GM12878 (cell line): ENCODE results near the gene SHISA9. TPM values are rescaled to one million over a fixed set of nuclear protein-coding genes. Genes with fewer than 3 reads are reported as not detected.

Experiments used
- ATAC-seq: fragments of 200-7000 bp; cut with Tn5 transposase; 3 replicates; pipeline ENCODE4 v1.9.1; 2020; ENCODE audit warnings: mild to moderate bottlenecking, moderate library complexity
- BruUV-seq: library from RNA; stranded (reverse); fragments of 400-500 nt; replicated peaks from 2 replicates; lab custom pipeline; 2021; lab: Mats Ljungman, UMichigan
- CTCF ChIA-PET: fragments of 300-600 bp; sonication (Branson Sonifier 250); formaldehyde crosslinking; extraction: SDS; loops from one replicate; lab custom pipeline; 2021; ENCODE audit warnings: inconsistent platforms; lab: Yijun Ruan, JAX
- POLR2A ChIA-PET: fragments of 350-600 bp; formaldehyde crosslinking; extraction: SDS; loops from one replicate; lab custom pipeline; 2021; ENCODE audit warnings: inconsistent platforms; lab: Charles Lee
- RAD21 ChIA-PET: fragments of 300-600 bp; sonication (Branson Sonifier 250); formaldehyde crosslinking; loops from one replicate; lab custom pipeline; 2023; ENCODE audit warnings: antibody characterized with exemption; ENCODE audit not compliant: unreplicated experiment; lab: Charles Lee
- SMC1A ChIA-PET: fragments of 300-600 bp; sonication (Branson Sonifier 250); formaldehyde crosslinking; loops from one replicate; lab custom pipeline; 2023; ENCODE audit not compliant: unreplicated experiment, uncharacterized antibody; lab: Charles Lee
- DNase-seq: peaks from one replicate; pipeline ENCODE4 v3.0.0-alpha.2; 2011; ENCODE audit warnings: low read depth, low spot score
- FAIRE-seq: peaks from 3 replicates; lab custom pipeline; 2011; peaks lifted over from hg19 to GRCh38; lab: Jason Lieb, UNC
- H2AFZ ChIP-seq: 2 replicates; pipeline ENCODE4 v1.6.0; 2011; ENCODE audit warnings: low read depth, low read length, control low read depth; ENCODE audit not compliant: control insufficient read depth
- H3K27ac ChIP-seq: 2 replicates; pipeline ENCODE4 v1.5.1; 2011; ENCODE audit warnings: control low read depth; ENCODE audit not compliant: control insufficient read depth, insufficient read depth
- H3K27me3 ChIP-seq, 2 experiments: replicated peaks in 1 of 2; 2 replicates each; pipeline versions ENCODE4 v1.6.0 to v1.6.1; 2011; ENCODE audit warnings: low read length in 1 of 2; ENCODE audit not compliant: control insufficient read depth in 2 of 2, insufficient read depth in 2 of 2
- H3K36me3 ChIP-seq, 2 experiments: 2 replicates each; pipeline ENCODE4 v1.5.1; 2011; ENCODE audit warnings: low read length in 1 of 2; ENCODE audit not compliant: control insufficient read depth in 2 of 2, insufficient read depth in 2 of 2
- H3K4me1 ChIP-seq: 2 replicates; pipeline ENCODE4 v1.6.1; 2011; ENCODE audit warnings: mild to moderate bottlenecking, low read length, moderate library complexity, mixed read lengths; ENCODE audit not compliant: control insufficient read depth, insufficient read depth
- H3K4me2 ChIP-seq: 2 replicates; pipeline ENCODE4 v1.6.0; 2011; ENCODE audit warnings: control low read depth; ENCODE audit not compliant: control insufficient read depth, insufficient read depth
- H3K4me3 ChIP-seq: fragments of 200-600 bp; sonication (generic); 2 replicates; pipeline ENCODE4 v1.5.1; 2016
- H3K79me2 ChIP-seq: 2 replicates; pipeline ENCODE4 v1.6.0; 2011; ENCODE audit warnings: low read length; ENCODE audit not compliant: control insufficient read depth, insufficient read depth
- H3K9ac ChIP-seq: 2 replicates; pipeline ENCODE4 v1.8.0; 2011; ENCODE audit warnings: low read length, control low read depth, mixed read lengths; ENCODE audit not compliant: control insufficient read depth, insufficient read depth
- H3K9me3 ChIP-seq: replicated peaks from 3 replicates; pipeline ENCODE4 v1.5.1; 2011; ENCODE audit warnings: mild to moderate bottlenecking, low read length; ENCODE audit not compliant: control insufficient read depth, insufficient read depth
- H4K20me1 ChIP-seq: 2 replicates; pipeline ENCODE4 v1.6.0; 2011; ENCODE audit not compliant: control insufficient read depth, insufficient read depth
- BMI1 ChIP-seq: fragments of 450-650 bp; IDR thresholded peaks from 2 replicates; pipeline ENCODE4 v1.6.1; 2016; ENCODE audit warnings: mild to moderate bottlenecking, moderate library complexity, borderline replicate concordance
- DPF2 ChIP-seq: fragments of 450-650 bp; IDR thresholded peaks from 2 replicates; pipeline ENCODE4 v1.6.1; 2017; ENCODE audit warnings: mild to moderate bottlenecking
- E2F4 ChIP-seq: IDR thresholded peaks from 2 replicates; pipeline ENCODE4 v1.6.1; 2012; ENCODE audit warnings: low read depth, low read length, improper control_type of control experiment
- PKNOX1 ChIP-seq: fragments of 450-650 bp; IDR thresholded peaks from 2 replicates; pipeline ENCODE4 v1.6.1; 2016; ENCODE audit warnings: mild to moderate bottlenecking
- STAT1 ChIP-seq: fragments of 450-650 bp; conservative IDR thresholded peaks from 2 replicates; pipeline ENCODE4 v1.6.1; 2014; ENCODE audit warnings: antibody characterized with exemption, mild to moderate bottlenecking
- TARDBP ChIP-seq: IDR thresholded peaks from 2 replicates; pipeline ENCODE4 v1.6.1; 2016; ENCODE audit warnings: borderline replicate concordance
- WGBS: methylation state at CpG from one replicate; pipeline ENCODE4 v1.1.6; 2016; ENCODE audit warnings: low lambda C conversion rate; ENCODE audit not compliant: insufficient replicate concordance, insufficient coverage; ENCODE audit errors: missing lambda C conversion rate; 5-methylcytosine and 5-hydroxymethylcytosine counted together
- in situ Hi-C: fragments of 300-500 bp; cut with MboI; formaldehyde crosslinking; loops from 9 replicates; pipeline ENCODE4 v1.14.3; 2018; ENCODE audit warnings: mixed read lengths
- intact Hi-C: fragments of 100-400 bp; cut with micrococcal nuclease; formaldehyde crosslinking; loops from one replicate; pipeline ENCODE4 v1.14.2; 2022; ENCODE audit not compliant: unreplicated experiment
- polyA plus RNA-seq, 11 experiments: library from polyadenylated mRNA; depleted of rRNA in 4 of 11; unstranded in 6 of 11; stranded (reverse) in 5 of 11; fragments of >200 nt; fragmentation: Nextera tagmentation in 4 of 11; fragmentation: Illumina TruSeq in 1 of 11; extraction: Ambion mirVana in 4 of 11; extraction: Trizol in 1 of 11; gene quantifications; 1 replicate in 1 of 11; 2 replicates in 10 of 11; pipeline versions ENCODE4 v1.2.1 to v1.2.3, GENCODE V29; 2011 to 2016; ENCODE audit warnings: inconsistent platforms in 2 of 11, missing spikeins in 2 of 11, low read depth in 1 of 11
- total RNA-seq, 4 experiments: library from RNA; depleted of rRNA in 3 of 4; stranded (reverse); fragments of >200 nt in 3 of 4; fragmentation: Illumina TruSeq in 1 of 4; extraction: Trizol in 1 of 4; gene quantifications; 2 replicates each; pipeline versions ENCODE4 v1.2.1 to v1.2.3, GENCODE V29; 2013 to 2021

SHISA9 gene
- total and polyA plus RNA-seq, 10 of the 15 experiments (the other 5 are each of a cell fraction or from before 2014, with no cell fraction given), result 0.03 to 25.5 (median 0.07) TPM

- FAIRE-seq (no peak), DNase-seq (no peak), ATAC-seq (no peak)
- ChIA-PET CTCF (no interaction called here), SMC1A (no interaction called here), POLR2A (no interaction called here), RAD21 (no interaction called here)
- no peaks in the 10 kb centered on the region for H3K27me3 ChIP-seq
- in situ Hi-C loops, result no loop called here
- H3K9me3 ChIP-seq, result no peaks in the 10 kb centered on the region
- no peaks in the 10 kb centered on the region for H4K20me1 ChIP-seq
- TF ChIP-seq STAT1 (no peak), DPF2 (no peak), PKNOX1 (no peak), E2F4 (no peak), BMI1 (no peak), TARDBP (no peak)
- 11% methylated on average over 7 of the region's 7 CpGs for WGBS
- no peaks in the 10 kb centered on the region for H3K4me1 ChIP-seq
- H3K36me3 ChIP-seq, result no peaks in the 10 kb centered on the region
- H3K27ac ChIP-seq, result no peak overlapping the region
- H3K79me2 ChIP-seq, result no peaks in the 10 kb centered on the region
- no peak overlapping the region for H3K4me2 ChIP-seq
- intact Hi-C loops, result no loop called here
- H3K9ac ChIP-seq, result no peak overlapping the region
- H3K4me3 ChIP-seq, result no peak overlapping the region
- BruUV-seq, result no TSS peak
- no peak overlapping the region for H2AFZ ChIP-seq
Observed at GRCh38 chr16:12965274-12965804, 63.9 kb downstream of the SHISA9 start.
